22Rv1 (cell line): ENCODE results near the gene ZNRF1.

Source experiments
- H3K27ac ChIP-seq: fragments of 450-650 bp; 2 replicates; pipeline ENCODE4 v1.5.1; 2017
- CTCF ChIP-seq: fragments of 450-650 bp; IDR thresholded peaks from 2 replicates; pipeline ENCODE4 v1.5.1; 2017; ENCODE audit warnings: mild to moderate bottlenecking
- ZFX ChIP-seq: fragments of 450-650 bp; IDR thresholded peaks from 2 replicates; pipeline ENCODE4 v1.6.1; 2017; ENCODE audit warnings: antibody characterized with exemption, borderline replicate concordance

The ZNRF1 gene

GRCh38 chr16:75113541-75114121 is 114.8 kb downstream of the ZNRF1 start:
- no peak overlapping the region for H3K27ac ChIP-seq
- TF ChIP-seq CTCF (no peak), ZFX (no peak)

GRCh38 chr16:75114179-75114945 is 115.5 kb downstream of the ZNRF1 start:
- no peak overlapping the region for H3K27ac ChIP-seq
- TF ChIP-seq ZFX (no peak), CTCF (no peak)

GRCh38 chr16:75114946-75115825 is 116.4 kb downstream of the ZNRF1 start:
- no peak overlapping the region for H3K27ac ChIP-seq
- TF ChIP-seq CTCF (no peak), ZFX (no peak)

- TF ChIP-seq ZFX (no peak), CTCF (no peak)
- peak within 1 kb of the TSS; percentile 47 for H3K27ac ChIP-seq
Observed at GRCh38 chr16:75116081-75116910, 117.5 kb downstream of the ZNRF1 start, which contains the start of gene LDHD. Gene LDHD (minus strand): TSS chr16:75116780. CDS start chr16:75116720, 60 bp downstream.

- TF ChIP-seq ZFX (no peak), CTCF (no peak)
- H3K27ac ChIP-seq = peak overlapping the region; percentile 47; the same call in 1 of the 2 replicates
Observed at GRCh38 chr16:75116911-75117245, 118.1 kb downstream of the ZNRF1 start.

GRCh38 chr16:75118943-75119539 is 120.2 kb downstream of the ZNRF1 start:
- TF ChIP-seq CTCF = no peak
- TF ChIP-seq ZFX = no peak
- H3K27ac ChIP-seq = no peak overlapping the region
